Neural cell (in vitro differentiated cells): Measurements from ENCODE around the gene SLIT3.

Source experiments
- CTCF ChIP-seq: fragments of 450-650 bp; IDR thresholded peaks from 2 replicates; pipeline ENCODE4 v1.5.1; 2014; ENCODE audit warnings: antibody characterized with exemption, mild to moderate bottlenecking, moderate library complexity; ENCODE audit not compliant: poor library complexity, severe bottlenecking
- EZH2 ChIP-seq: fragments of 200-600, 300-800 bp; shearing (Covaris generic), sonication (generic); IDR thresholded peaks from 2 replicates; pipeline ENCODE4 v1.6.1; 2014; ENCODE audit warnings: antibody characterized with exemption, low read length, borderline replicate concordance, mild to moderate bottlenecking; ENCODE audit not compliant: insufficient read depth, poor library complexity, severe bottlenecking
- MXI1 ChIP-seq: fragments of 450-650 bp; conservative IDR thresholded peaks from 2 replicates; pipeline ENCODE4 v1.6.1; 2014; ENCODE audit warnings: antibody characterized with exemption, mild to moderate bottlenecking; ENCODE audit not compliant: poor library complexity, severe bottlenecking
- POLR2AphosphoS5 ChIP-seq: IDR thresholded peaks from 2 replicates; pipeline ENCODE4 v1.6.1; 2012
- RAD21 ChIP-seq: fragments of 450-650 bp; conservative IDR thresholded peaks from 2 replicates; pipeline ENCODE4 v1.6.1; 2014; ENCODE audit warnings: antibody characterized with exemption, mild to moderate bottlenecking, moderate library complexity

- TF ChIP-seq MXI1, result no peak
- TF ChIP-seq CTCF, result no peak
- TF ChIP-seq POLR2AphosphoS5, result no peak
- no peak for TF ChIP-seq EZH2
- TF ChIP-seq RAD21, result no peak
Measured at GRCh38 chr5:169070413-169070812, 230.5 kb downstream of the SLIT3 start.
